ENCODE measurements around the gene CNDP2. TPM values are rescaled to one million over a fixed set of nuclear protein-coding genes. Genes with fewer than 3 reads are reported as not detected.

CNDP2 gene
- total RNA-seq, 1 donor: 38.0 TPM

- no peak for TF ChIP-seq CTCF (IDR thresholded peaks at IDR 0.05; ENCODE audit: insufficient read depth, low read length)
- no peak for DNase-seq (ENCODE audit: low read depth)
- no peak overlapping the region for H3K4me3 ChIP-seq (ENCODE audit: low read depth, low read length)
These were observed 13.9 kb downstream of the CNDP2 start for GRCh38 chr18:74509856-74510769.

DNA sequence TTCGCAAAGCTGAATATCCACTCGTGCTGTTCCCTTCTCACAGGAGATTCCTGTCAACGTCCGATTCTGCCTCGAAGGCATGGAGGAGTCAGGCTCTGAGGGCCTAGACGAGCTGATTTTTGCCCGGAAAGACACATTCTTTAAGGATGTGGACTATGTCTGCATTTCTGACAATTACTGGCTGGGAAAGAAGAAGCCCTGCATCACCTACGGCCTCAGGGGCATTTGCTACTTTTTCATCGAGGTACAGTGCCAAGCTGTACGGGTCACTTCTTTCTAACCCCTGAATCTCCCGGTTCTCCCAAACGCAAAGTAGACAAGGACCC lies 14.6 kb downstream of the CNDP2 start:
- DNase-seq (ENCODE audit: low read depth): no peak
- TF ChIP-seq CTCF (IDR thresholded peaks at IDR 0.05; ENCODE audit: insufficient read depth, low read length): no peak
- no peak overlapping the region for H3K4me3 ChIP-seq (ENCODE audit: low read depth, low read length)

GRCh38 chr18:74511823-74512222 lies 15.7 kb downstream of the CNDP2 start:
- no peak overlapping the region for H3K4me3 ChIP-seq (ENCODE audit: low read depth, low read length)
- no peak for TF ChIP-seq CTCF (IDR thresholded peaks at IDR 0.05; ENCODE audit: insufficient read depth, low read length)
- no peak for DNase-seq (ENCODE audit: low read depth)

DNA sequence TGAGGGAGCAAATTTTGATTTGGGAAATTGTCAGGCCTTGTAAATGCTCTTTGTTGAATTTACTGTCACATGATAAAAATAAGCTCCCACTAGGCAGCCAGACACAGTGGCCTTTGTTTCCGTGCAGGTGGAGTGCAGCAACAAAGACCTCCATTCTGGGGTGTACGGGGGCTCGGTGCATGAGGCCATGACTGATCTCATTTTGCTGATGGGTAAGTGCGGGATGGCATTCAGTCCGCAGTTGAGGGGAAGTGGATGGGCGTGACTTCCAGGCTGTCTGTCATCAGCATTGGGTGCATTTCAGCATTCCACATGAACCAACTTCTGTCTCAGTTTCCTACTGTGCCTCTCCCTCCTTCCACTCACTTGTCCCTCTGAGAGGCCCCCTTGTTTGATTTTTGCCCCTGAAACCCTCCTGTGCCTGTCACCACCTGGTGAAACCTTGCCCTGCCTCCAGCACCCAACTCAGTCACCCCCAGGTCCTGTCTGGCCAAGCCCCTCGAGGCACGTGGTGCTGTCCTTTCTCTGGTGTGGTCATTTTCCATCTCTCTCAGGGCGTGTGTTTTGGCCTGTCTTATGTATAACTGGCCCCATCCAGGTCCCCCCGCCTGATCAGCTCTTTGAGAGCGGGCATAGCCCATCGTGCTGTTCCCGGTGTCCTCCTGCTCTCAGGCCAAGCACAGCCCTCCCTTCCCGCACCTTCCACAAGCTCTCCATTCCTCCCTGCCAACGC lies 16.3 kb downstream of the CNDP2 start:
- no peak for DNase-seq (ENCODE audit: low read depth)
- no peak for TF ChIP-seq CTCF (IDR thresholded peaks at IDR 0.05; ENCODE audit: insufficient read depth, low read length)
- H3K4me3 ChIP-seq (ENCODE audit: low read depth, low read length): no peak overlapping the region

GRCh38 chr18:74513149-74513882 lies 17.2 kb downstream of the CNDP2 start:
- H3K4me3 ChIP-seq (ENCODE audit: low read depth, low read length): no peak overlapping the region
- no peak for DNase-seq (ENCODE audit: low read depth)
- TF ChIP-seq CTCF (IDR thresholded peaks at IDR 0.05; ENCODE audit: insufficient read depth, low read length): no peak

- H3K4me3 ChIP-seq (ENCODE audit: low read depth, low read length): no peak overlapping the region
- DNase-seq (ENCODE audit: low read depth): no peak
- no peak for TF ChIP-seq CTCF (IDR thresholded peaks at IDR 0.05; ENCODE audit: insufficient read depth, low read length)
These were observed 17.7 kb downstream of the CNDP2 start for GRCh38 chr18:74513883-74514205.
